Type B pancreatic cell (in vitro differentiated cells): ENCODE results near the gene ANKRD31. TPM values are rescaled to one million over a fixed set of nuclear protein-coding genes. Genes with fewer than 3 reads are reported as not detected.
"Not testable (repeated sequence)": the region's sequence is repeated elsewhere in the genome, so short reads cannot be mapped to it uniquely, and the experiment has no call there.

Source experiments
- DNase-seq: peaks from one replicate; pipeline ENCODE4 v3.0.0; 2021; ENCODE audit warnings: mixed read lengths; ENCODE audit not compliant: unreplicated experiment; ENCODE audit errors: extremely low spot score
- H3K27ac Mint-ChIP-seq: 2 replicates; pipeline ENCODE4 v1.8.0; 2021; ENCODE audit warnings: mild to moderate bottlenecking, mixed read lengths
- H3K27me3 Mint-ChIP-seq: 2 replicates; pipeline ENCODE4 v1.8.0; 2021; ENCODE audit warnings: mixed read lengths
- H3K36me3 Mint-ChIP-seq: 2 replicates; pipeline ENCODE4 v1.8.0; 2021; ENCODE audit warnings: mixed read lengths
- H3K4me1 Mint-ChIP-seq: one replicate; pipeline ENCODE4 v1.8.0; 2021; ENCODE audit warnings: mixed read lengths; ENCODE audit not compliant: unreplicated experiment
- H3K4me3 Mint-ChIP-seq: 2 replicates; pipeline ENCODE4 v1.8.0; 2021; ENCODE audit warnings: mild to moderate bottlenecking, mixed read lengths
- H3K9me3 Mint-ChIP-seq: 2 replicates; pipeline ENCODE4 v1.8.0; 2021; ENCODE audit warnings: mixed read lengths
- total RNA-seq: library from RNA; stranded (reverse); gene quantifications from 2 replicates; pipeline ENCODE4 v1.2.1, GENCODE V29; 2021; ENCODE audit warnings: low replicate concordance
- TF ChIP-seq, protein P1 (sequence below): fragments of 200-600 bp; sonication (generic); conservative IDR thresholded peaks from 2 replicates; pipeline ENCODE4 v1.5.0; 2021; ENCODE audit warnings: antibody characterized with exemption, mild to moderate bottlenecking

Gene ANKRD31
- total RNA-seq, 1 donor from 2014 or later: 0.34 TPM

DNA sequence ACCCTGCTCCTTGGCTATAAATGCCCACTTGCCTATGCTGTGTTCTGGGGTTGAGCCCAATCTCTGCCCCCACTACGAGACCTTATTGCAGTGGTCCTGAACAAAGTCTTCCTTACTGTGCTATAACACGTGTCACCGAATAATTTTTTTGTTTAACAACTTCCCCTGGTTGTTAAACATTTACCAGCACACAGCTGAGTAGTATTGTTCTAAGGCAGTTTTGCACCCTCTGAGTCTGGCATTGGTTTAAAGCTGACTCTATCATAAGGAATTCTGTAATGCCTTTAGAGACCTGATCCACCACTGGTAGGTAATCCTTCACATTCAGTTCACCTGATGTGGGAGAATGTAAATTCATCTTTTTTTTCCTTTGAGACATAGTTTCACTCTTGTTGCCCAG, 25.6 kb upstream of the ANKRD31 start:
- H3K27ac Mint-ChIP-seq: no peak overlapping the region
- no peak overlapping the region for H3K4me3 Mint-ChIP-seq
- no peaks in the 10 kb centered on the region for H3K36me3 Mint-ChIP-seq
- H3K9me3 Mint-ChIP-seq: no peaks in the 10 kb centered on the region
- H3K27me3 Mint-ChIP-seq: no peaks in the 10 kb centered on the region
- no peaks in the 10 kb centered on the region for H3K4me1 Mint-ChIP-seq
- TF ChIP-seq, protein P1, sequence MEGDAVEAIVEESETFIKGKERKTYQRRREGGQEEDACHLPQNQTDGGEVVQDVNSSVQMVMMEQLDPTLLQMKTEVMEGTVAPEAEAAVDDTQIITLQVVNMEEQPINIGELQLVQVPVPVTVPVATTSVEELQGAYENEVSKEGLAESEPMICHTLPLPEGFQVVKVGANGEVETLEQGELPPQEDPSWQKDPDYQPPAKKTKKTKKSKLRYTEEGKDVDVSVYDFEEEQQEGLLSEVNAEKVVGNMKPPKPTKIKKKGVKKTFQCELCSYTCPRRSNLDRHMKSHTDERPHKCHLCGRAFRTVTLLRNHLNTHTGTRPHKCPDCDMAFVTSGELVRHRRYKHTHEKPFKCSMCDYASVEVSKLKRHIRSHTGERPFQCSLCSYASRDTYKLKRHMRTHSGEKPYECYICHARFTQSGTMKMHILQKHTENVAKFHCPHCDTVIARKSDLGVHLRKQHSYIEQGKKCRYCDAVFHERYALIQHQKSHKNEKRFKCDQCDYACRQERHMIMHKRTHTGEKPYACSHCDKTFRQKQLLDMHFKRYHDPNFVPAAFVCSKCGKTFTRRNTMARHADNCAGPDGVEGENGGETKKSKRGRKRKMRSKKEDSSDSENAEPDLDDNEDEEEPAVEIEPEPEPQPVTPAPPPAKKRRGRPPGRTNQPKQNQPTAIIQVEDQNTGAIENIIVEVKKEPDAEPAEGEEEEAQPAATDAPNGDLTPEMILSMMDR: no peak
- DNase-seq: no peak

DNA sequence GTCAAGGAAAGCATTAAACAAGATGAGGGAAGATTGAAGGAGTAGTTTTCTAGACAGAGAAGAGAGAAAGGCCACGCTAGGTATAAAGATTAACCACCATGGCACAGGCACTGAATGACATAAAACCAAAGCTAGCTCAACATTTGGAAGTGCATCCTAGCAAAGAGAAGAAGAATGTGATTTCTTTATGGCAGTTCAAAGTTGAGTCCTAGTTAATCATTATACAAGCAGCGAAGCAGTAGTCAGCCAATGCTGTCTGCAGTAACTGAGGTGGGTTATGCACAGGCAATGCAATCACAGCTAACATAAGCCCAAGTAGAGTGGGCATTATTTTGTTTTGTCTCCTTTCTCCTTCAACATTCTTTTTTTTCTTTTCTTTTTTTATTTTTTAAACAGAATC, 24.0 kb upstream of the ANKRD31 start:
- Mint-ChIP-seq H3K27me3 (no peaks in the 10 kb centered on the region), H3K4me1 (no peaks in the 10 kb centered on the region), H3K36me3 (no peaks in the 10 kb centered on the region), H3K27ac (no peak overlapping the region), H3K4me3 (no peak overlapping the region), H3K9me3 (peaks cover 8% of the 10 kb centered on the region)
- TF ChIP-seq, protein P1: no peak
- DNase-seq: no peak

DNA sequence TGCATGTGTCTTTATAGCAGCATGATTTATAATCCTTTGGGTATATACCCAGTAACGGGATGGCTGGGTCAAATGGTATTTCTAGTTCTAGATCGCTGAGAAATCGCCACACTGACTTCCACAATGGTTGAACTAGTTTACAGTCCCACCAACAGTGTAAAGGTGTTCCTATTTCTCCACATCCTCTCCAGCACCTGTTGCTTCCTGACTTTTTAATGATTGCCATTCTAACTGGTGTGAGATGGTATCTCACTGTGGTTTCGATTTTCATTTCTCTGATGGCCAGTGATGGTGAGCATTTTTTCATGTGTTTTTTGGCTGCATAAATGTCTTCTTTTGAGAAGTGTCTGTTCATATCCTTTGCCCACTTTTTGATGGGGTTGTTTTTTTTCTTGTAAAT, 13.8 kb upstream of the ANKRD31 start:
- H3K27ac Mint-ChIP-seq, H3K9me3 Mint-ChIP-seq, H3K4me3 Mint-ChIP-seq, DNase-seq, H3K4me1 Mint-ChIP-seq, H3K36me3 Mint-ChIP-seq, H3K27me3 Mint-ChIP-seq: not testable (repeated sequence)

DNA sequence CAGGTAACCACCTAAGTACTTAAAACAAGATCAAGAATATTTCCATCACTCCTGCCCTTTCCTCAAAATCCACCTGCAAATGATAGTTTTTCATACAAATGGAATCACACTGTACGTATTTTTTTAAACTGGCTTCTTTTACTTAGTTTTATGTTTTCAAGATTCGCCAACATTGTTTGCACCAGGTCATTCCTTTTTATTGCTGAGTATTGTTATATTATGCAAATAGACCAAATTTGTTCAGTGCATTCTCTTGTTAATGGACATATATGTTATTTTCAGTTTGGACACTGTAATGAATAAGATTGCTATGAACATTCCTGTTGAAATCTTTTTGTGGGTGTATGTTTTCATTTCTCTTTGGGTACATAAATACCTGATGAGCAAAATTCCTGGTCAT, 8.3 kb upstream of the ANKRD31 start:
- Mint-ChIP-seq H3K36me3 (no peaks in the 10 kb centered on the region), H3K27me3 (no peaks in the 10 kb centered on the region), H3K4me1 (peaks cover 6% of the 10 kb centered on the region), H3K4me3 (no peak overlapping the region), H3K27ac (no peak overlapping the region), H3K9me3 (peaks cover 7% of the 10 kb centered on the region)
- TF ChIP-seq, protein P1: no peak
- DNase-seq: no peak

DNA sequence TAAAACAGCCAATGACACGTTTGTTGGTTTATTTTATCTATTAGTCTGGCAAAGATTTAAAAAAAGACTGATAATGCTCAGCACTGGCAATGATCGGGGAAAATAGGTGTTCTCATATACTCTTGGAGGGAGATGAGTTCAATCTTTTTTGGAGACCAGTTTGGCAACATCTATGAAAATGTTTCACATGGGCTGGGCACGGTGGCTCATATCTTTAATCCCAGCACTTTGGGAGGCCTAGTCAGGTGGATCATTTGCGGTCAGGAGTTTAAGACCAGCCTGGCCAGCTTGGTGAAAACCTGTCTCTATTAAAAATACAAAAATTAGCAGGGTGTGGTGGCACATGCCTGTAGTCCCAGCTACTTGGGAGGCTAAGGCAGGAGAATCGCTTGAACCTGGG, 6.8 kb upstream of the ANKRD31 start:
- peak overlapping the region; percentile 70 for H3K4me3 Mint-ChIP-seq
- H3K27ac Mint-ChIP-seq: peak overlapping the region; percentile 91
- no peaks in the 10 kb centered on the region for H3K9me3 Mint-ChIP-seq
- TF ChIP-seq, protein P1: no peak
- peaks cover 6% of the 10 kb centered on the region for H3K4me1 Mint-ChIP-seq
- H3K36me3 Mint-ChIP-seq: no peaks in the 10 kb centered on the region
- no peaks in the 10 kb centered on the region for H3K27me3 Mint-ChIP-seq
- no peak for DNase-seq

DNA sequence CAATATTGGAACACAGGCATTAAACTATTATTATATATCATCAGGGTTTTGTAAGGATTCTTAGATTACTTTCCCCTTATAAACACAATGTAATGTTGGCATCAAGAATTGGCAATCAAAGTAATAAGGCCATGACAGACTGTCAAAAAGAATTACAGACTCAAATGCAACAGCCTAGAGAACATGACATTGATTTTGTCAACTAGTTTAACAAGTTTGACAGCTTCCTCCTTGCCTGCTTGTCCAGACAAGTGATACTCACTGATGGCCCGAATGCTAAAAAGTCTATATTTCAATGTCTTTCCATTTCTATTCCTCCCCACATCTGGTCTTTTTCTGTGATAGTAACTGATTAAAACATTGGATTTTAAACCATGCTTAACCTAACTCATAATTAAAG, 6.4 kb upstream of the ANKRD31 start:
- H3K4me3 Mint-ChIP-seq: peak overlapping the region; percentile 70
- TF ChIP-seq, protein P1: no peak
- H3K27ac Mint-ChIP-seq: peak overlapping the region; percentile 91
- H3K27me3 Mint-ChIP-seq: no peaks in the 10 kb centered on the region
- DNase-seq: no peak
- H3K4me1 Mint-ChIP-seq: peaks cover 6% of the 10 kb centered on the region
- no peaks in the 10 kb centered on the region for H3K9me3 Mint-ChIP-seq
- H3K36me3 Mint-ChIP-seq: no peaks in the 10 kb centered on the region
